HG03354 (cell line): ENCODE measurements around the gene FLACC1.
"Not testable (repeated sequence)": the region's sequence is repeated elsewhere in the genome, so short reads cannot be mapped to it uniquely, and the experiment has no call there.

Experiments used
- ATAC-seq: cut with Tn5 transposase; IDR thresholded peaks from one replicate; pipeline ENCODE4 v1.9.1; 2021; ENCODE audit warnings: mild to moderate bottlenecking; ENCODE audit not compliant: unreplicated experiment, poor library complexity, severe bottlenecking

Gene FLACC1

GRCh38 chr2:201357221-201357620, at the start of gene FLACC1:
FLACC1 (minus strand) TSS chr2:201357345; CDS start chr2:201351404, 5,941 bp downstream.
- ATAC-seq: no peak

- ATAC-seq: no peak
Observed at GRCh38 chr2:201406077-201406662, 49.0 kb upstream of the FLACC1 start.

GRCh38 chr2:201404699-201405280, 47.6 kb upstream of the FLACC1 start:
- ATAC-seq: no peak

- ATAC-seq: no peak
Observed at GRCh38 chr2:201403880-201404279, 46.7 kb upstream of the FLACC1 start.

GRCh38 chr2:201402651-201403562, 45.8 kb upstream of the FLACC1 start:
- no peak for ATAC-seq

- no peak for ATAC-seq
Observed at GRCh38 chr2:201401815-201402214, 44.7 kb upstream of the FLACC1 start.

- ATAC-seq: no peak
Observed at GRCh38 chr2:201396595-201396994, 39.5 kb upstream of the FLACC1 start.

GRCh38 chr2:201383136-201383535, 26.0 kb upstream of the FLACC1 start:
- ATAC-seq: no peak

GRCh38 chr2:201378496-201379397, 21.6 kb upstream of the FLACC1 start:
- no peak for ATAC-seq

- no peak for ATAC-seq
Observed at GRCh38 chr2:201377218-201377617, 20.1 kb upstream of the FLACC1 start.

GRCh38 chr2:201369775-201370174, 12.6 kb upstream of the FLACC1 start:
- no peak for ATAC-seq

- not testable (repeated sequence) for ATAC-seq
Observed at GRCh38 chr2:201369318-201369717, 12.2 kb upstream of the FLACC1 start.

GRCh38 chr2:201366146-201366545, 9.0 kb upstream of the FLACC1 start:
- ATAC-seq: no peak

- peak; percentile 62 for ATAC-seq
Observed at GRCh38 chr2:201363857-201364560, 6.9 kb upstream of the FLACC1 start.

GRCh38 chr2:201362396-201362795, 5.3 kb upstream of the FLACC1 start:
- no peak for ATAC-seq

GRCh38 chr2:201361078-201361733, 4.1 kb upstream of the FLACC1 start:
- ATAC-seq: no peak

GRCh38 chr2:201360256-201360655, 3.1 kb upstream of the FLACC1 start:
- ATAC-seq: no peak

GRCh38 chr2:201358684-201359083, 1.5 kb upstream of the FLACC1 start:
- no peak for ATAC-seq

GRCh38 chr2:201353116-201353515, 4.0 kb downstream of the FLACC1 start:
- no peak for ATAC-seq
